Suppressor macrophage (primary cell): Measurements from ENCODE around the gene SVIP.

Experiments
- DNase-seq, 4 experiments: peaks; one replicate each; pipeline ENCODE4 v3.0.0-alpha.2; 2020 to 2022
- total RNA-seq, 17 experiments: gene quantifications; one replicate each; lab custom pipeline; 2026; ENCODE audit warnings: mixed read lengths in 6 of 17, inconsistent platforms in 3 of 17; lab: John Stamatoyannopoulos, UW

The SVIP gene, protein sequence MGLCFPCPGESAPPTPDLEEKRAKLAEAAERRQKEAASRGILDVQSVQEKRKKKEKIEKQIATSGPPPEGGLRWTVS
- 5.8 to 17.8 (median 12.2) reads per million in 17 experiments for total RNA-seq

DNA sequence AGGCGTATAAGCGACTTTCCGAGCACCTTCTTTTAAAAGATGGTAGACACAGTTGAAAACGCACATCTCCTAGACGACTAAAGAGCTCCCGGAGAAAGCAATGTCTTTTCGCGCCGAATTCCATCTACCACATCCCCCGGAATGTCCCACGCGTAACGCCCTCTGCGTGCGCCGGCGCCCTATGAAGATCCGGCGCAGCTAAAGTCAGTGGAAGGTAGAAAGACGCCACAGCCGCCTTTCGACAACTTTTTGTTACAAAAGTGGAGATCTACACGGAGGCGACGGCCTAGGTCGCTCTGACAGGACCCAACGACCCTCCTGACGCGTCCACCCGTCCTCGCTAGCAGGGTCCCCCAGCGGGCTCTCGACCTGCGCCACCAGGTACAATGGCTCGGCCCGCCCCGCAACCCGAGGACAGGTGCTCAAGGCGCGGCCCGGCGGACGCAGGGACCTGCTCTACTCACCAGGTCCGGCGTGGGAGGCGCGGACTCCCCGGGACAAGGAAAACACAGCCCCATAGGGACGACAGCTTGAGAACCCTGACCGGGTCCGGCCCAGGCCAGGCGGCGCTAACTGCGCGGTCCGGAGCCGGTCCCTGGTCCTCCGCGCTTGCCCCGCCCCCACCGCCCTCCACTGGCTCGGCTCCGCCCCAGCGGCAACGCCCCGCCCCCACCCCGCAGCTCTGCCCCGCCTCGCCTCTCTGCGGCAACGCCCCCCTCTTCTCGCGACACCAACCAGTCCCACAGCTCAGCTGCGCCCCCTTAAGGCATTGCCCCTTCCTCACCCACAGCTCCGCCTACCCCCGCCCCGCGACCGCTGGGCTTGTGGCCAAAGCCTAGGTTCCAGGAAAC, at the start of gene SVIP:
SVIP (minus strand) TSS at position 571 of the 851 bp plus-strand sequence; CDS start at position 518, 53 bp downstream.
- DNase-seq = peak; percentile 90 to 97 (median 94)

DNA sequence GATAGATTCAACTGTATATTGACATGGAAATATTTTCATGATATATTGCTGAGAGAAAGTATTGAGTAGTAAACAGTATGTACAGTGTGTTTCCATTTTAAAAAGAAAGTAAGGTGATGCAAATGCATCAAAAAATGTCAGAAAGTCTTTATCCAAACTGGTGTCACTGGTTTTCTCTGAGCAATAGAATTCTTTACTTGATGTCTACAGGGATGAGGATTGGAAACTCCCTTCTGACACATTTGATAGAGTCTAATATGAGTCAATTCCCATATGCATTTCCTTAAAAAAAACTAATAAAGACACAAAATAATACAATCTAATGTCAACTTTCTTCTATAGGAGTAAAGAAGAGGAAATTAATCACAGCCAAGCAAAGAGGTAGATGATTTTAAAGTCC, 49.0 kb upstream of the SVIP start:
- no peak for DNase-seq

DNA sequence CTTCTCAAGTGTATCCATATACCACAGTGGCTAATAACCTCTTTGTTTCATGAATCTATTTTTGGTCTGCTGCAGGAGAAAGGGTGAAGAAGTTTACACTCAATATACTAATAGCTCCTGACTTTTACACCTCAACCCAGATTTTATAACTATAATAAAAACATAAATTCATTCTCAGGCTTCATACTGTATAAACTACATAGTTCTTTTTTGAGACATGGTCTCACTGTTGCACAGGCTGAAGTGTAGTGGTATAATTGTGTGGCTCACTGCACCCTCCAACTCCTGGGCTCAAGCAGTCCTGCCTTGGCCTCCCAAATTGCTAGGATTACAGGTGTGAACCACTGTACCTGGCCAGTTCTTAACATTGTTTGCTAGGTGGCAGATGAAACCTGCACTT, 48.4 kb upstream of the SVIP start:
- no peak for DNase-seq

DNA sequence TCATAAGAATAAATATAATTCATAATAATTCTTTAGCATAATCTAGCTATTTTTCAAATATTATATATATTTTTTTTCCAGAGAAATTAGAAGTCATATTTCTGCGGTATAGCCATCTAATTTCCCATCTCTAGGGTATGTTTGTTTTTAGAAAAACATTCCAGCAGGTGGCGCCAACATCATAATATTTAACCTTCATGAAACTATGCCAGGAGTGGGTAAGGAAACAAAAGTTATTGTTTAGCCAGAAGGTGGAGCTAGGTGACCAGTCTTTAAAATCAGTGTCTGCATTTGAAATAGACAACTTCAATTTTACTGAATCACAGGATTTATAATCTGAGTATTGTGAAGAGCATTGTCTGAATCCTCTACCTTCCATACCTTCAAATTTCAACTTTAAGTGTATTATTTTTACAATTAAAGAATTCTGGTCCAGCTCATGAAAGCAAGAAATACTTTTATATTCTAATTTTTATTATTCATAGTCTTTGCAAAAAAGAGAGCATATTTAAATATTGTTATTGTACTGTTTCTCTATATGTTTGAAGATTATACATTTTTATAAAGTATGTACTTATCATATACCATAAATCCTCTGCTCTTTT, 46.4 kb upstream of the SVIP start:
- DNase-seq = peak; percentile 62 to 90 (median 86)

DNA sequence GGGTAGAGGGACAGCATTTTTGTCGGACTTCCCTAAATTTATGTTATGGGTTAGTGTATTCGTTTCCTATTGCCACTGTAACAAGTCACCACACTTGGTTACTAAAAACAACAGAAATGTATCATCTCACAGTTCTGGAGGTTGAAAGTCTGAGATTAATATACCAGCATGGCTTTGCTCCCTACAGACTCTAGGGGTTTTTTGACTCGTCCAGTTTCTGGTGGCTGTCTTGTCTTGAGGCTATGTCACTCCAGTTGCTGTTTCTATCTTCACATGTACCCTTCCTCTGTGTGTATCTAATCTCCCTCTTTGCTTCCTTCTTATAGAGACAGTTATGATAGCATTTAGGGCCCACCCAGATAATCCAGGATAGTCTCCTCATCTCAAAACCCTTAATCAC, 39.7 kb upstream of the SVIP start:
- no peak for DNase-seq

DNA sequence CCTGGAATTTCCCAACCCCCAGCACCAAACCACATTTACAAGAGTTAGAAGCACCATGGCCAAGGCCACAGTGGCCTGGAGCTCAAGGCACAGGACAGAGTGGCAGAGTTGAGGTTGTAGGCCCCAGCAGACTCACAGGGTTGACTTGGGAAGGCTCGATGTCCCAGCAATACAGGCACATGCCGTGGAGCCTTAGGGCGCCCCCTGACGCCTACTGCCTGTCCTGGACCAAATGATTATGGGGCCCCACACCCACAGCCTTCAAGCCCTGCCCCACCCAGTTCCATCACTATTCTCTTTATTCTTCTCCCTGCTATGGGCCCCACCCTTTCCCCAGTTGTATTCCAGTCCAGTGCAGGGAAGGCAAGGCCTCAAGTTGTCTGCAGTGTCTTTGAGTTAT, 30.6 kb upstream of the SVIP start, which contains the start of gene CCDC179:
CCDC179 (minus strand) TSS at position 234 of the 400 bp plus-strand sequence; CDS start at position 181, 53 bp downstream.
- DNase-seq = no peak

DNA sequence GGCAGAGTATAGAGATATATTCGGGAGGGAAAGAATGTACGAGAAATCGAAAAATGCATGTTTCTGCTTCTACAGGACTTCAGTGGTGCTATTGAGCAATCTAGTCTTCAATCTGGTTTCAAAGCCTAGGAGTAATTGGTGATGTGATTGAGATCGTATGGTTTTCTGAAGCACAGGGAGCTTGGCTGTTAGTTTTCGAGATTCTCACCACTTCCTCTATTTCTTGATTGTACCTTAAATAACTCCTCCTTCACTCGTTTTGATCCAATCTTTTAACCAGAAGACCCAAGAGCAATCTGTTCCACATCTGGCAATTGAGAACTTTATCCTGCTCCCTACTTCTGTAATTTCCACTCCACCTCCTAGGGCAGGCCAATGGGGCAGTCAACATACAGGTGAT, 30.2 kb upstream of the SVIP start:
- DNase-seq = no peak

DNA sequence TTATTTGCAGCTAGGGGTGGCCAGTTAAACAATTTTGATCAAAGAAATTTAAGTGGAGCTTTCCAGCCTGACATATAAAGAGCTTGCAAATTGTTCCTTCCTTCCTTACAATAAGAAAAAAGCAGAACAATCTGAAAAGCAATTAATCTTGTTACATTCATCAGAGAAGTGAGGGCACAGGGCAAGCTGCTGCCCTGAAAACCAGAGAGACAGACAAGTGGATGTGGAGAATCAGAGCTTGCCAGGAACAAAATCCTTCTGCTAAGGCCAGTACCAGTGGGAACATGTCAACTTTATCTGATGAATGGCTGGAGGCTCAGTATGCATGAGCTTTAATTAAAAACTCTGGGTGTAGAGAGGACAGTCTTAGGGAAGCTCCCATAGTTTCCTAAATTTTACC, 21.9 kb upstream of the SVIP start:
- DNase-seq = no peak

DNA sequence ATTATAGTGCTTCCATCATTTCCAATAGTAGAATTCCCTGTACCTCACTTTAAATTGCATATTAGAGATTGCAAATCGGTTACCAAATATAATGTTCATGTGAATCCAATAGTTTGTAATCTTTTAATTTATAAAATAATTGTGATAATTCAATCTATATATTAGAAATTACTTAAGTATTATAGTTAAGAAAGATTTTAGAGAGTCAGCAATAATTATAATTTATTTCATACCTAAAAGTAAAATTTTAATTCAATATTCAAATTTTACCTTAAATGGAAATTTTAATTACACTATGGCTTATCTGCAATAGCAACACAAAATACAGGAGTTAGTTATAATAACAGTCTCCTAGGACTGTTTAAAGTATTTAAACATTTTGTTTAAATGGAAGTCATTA, 17.1 kb upstream of the SVIP start:
- no peak for DNase-seq

DNA sequence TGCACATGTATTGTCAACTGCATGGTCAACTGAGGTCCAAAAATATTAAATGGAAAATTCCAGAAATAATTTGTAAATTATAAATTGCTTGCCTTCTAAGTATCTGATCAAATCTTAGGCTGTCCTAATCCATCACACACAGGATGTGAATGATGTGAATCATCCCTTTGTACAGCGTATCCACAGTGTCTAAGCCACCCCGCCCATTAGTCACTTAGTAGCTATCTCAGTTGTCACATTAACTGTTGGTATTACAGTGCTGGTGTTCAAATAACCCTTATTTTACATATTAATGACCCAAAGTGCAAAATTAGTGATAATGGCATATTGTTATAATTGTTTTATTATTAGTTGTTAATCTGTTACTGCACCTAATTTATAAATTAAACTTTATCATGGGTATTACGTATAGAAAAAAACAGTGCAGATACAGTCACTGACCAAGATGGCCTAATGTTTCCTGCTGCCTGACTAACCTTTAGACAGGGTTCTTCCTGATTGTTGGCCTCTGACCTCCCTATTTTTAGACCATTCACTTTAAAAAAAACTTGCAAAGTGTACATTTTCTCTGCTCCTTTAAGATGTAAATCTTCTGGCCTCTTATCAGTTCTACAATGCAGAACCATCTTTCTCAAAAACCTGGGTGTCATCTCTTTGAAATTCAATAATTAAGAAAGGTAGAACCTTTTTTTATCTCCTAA, 2.9 kb upstream of the SVIP start:
- peak in 1 of 4 experiments; percentile 8 for DNase-seq

DNA sequence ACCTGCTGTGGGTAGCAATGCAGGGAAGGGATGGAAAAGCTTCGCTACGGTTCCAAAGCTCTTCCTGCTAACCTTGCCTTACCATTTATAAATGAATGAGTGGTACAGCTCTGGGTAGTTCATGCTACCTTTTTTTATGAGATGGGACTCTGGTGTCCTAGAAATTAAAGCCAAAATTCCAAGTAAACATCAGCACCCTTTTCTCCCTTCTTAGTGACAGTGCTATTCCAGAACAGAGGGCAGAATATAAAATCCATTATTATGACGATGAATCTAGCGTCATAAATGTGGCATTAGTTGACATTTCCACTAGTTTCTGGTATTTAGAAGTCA, 447 bp upstream of the SVIP start:
- DNase-seq = no peak

DNA sequence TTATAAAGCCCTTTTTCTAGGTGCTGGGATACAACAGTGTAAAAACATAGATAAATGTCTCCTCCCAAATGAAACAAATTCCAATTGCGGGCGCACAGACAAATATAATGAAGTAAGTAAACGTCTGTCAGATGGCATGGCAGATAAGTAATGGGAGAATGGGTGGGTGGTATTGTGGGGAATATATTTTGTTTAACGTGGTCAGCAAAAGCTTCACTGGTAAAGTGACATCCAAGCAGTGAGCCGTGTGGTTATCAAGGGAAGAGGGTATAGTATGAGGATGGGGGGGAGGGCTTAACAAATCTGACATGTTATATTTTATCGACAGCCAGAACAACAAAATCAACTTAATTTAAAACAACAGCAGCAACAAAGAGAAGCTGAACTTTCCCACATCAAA, 1.2 kb downstream of the SVIP start:
- DNase-seq = no peak

DNA sequence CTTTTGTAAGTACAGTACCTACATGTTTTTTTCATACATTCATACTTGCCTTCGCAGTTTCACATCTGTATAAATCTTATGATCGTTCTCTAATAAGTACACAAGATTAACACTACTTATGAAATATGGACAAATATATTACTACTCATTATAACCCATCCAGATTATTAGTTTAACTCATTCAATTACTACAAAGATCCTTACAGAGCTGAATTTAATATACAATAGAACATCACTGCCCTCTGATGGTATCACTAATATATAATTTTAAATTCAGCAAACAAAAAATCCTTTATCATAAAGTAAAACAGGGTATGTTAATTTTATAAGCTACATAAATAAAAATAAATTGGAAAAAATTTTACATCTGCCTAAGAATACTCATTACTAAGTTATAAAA, 7.4 kb downstream of the SVIP start:
- no peak for DNase-seq

DNA sequence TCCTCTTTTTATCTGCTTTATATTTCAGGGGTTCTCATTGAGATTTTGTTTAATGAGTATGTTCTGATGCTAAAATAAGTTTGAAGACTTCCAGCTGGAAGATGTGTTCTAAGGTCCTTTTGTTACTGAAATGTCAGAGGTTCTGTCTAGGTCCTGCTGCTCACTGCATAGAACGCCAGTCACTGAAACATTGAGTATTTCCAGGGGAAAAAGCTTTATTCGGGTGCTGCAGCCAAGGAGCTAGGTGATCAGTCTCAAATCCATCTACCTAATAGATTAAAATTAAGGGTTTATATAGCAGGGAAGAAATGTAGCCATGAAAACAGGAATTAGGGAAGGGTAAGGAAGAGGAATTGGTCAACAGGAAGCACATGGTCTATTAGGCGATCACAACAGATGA, 19.7 kb downstream of the SVIP start:
- DNase-seq = no peak

DNA sequence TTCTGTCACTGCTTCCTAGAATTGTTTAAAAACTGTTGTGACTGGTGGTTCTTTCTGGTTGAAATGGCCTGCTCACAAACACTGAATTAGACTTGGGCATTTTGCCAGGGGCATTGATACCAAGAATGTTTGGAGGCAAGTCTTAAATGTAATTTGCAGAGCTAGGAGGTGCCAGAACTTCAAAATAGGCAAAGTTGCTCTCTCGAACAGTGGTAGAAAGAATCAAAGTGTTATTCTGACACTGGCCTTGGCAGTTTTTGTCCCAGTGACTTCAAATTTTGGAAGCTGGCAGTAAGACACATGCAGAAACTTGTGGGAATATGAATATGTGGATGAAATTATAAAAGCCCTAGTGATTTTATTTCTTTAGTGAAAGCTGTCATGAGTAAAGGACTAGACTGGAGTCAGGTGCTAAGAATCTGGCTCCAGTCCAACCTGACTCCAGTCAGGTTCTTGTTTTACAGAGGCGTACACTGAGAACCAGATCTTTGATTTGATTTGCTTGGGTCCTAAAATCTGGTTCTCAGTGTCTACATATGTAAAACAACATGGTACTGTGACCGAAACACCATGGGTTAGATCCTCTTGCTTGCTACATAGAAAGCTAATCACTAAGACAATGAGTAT, 20.9 kb downstream of the SVIP start:
- DNase-seq = no peak

DNA sequence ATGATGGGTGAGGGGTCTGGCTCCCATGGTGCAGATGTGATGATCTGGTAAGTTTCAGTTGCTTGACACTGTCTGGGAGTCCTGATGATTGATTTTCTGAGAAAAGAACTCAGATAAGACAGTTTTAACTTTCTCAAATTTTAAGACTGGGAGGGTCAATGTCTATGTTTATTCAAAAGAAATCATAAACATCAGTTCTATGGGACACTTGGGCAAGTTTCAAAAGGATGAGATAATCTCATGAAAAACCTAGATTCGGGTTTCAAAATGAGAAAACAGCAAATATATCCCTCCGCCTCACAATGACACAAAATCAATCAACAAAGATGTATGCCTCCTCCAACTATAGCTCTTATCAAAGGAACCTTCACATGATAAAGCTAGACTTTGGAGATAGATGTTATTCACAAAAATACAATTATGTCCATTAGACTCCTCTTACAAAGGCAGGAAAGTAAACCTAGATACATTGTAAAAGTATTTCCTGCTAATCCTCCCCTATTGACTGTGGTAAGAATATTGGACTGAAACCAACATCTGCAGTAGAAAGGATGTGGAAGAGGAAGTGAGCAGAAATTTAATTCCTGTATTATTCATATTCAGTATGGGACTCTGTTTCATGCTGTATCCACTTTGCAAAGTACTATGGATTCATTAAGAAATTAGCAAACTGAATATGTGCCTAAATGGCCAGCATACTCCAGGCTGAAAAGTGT, 21.6 kb downstream of the SVIP start:
- peak in 2 of 4 experiments; percentile 12 to 24 for DNase-seq

DNA sequence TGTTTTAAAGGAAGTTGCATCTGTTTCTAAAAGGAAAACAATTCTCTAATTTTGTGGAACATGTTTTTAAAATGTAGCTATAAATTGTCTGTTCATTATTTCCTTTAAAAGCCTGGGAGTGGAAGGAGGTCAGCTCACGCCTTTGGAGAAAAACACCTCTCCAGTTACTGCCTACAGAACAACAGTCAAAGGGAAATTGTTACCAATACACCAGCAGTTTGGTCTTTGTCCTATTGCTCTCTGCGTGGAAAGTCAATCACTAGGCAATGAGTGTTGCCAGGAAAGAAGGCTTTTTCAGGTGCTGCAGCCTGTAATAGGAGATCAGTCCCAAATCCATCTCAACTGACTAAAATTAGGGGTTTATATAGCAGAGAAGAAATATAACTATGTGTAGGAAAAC, 22.2 kb downstream of the SVIP start:
- DNase-seq = no peak

DNA sequence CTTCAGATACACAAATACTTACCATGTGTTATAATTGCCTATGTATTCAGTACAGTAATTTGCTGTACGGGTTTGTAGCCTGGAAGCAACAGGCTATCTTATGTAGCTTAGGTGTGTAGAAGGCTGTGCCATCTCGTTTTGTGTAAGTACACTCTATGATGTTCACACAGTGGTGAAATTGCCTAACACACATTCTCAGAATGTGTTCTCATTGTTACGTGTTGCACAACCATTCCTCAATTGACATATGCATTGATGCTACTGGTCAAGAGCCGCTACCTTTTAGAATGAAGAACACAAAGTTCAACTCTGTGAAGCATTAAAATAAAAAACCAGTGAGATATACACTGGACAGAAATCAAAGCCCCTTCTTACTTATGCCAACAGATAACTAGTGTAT, 26.7 kb downstream of the SVIP start:
- no peak for DNase-seq

DNA sequence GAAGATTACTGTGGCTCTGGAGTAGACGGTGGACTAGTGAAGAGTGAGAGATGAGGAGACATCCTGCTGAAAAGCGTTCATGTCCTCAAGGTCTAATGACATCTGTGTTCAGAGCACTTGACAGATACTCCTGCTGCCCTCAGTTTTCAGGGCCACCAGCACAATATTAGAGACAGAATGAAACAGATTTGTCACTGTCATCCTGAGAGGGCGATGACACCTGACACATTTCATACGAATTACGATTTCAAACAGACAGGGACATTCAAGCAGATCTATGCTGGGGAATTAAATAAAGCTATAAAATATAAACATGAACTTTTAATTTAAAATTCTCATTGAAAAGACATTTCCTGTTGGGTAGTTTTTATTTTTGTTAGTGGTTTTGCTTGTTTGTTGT, 29.1 kb downstream of the SVIP start:
- DNase-seq = no peak

DNA sequence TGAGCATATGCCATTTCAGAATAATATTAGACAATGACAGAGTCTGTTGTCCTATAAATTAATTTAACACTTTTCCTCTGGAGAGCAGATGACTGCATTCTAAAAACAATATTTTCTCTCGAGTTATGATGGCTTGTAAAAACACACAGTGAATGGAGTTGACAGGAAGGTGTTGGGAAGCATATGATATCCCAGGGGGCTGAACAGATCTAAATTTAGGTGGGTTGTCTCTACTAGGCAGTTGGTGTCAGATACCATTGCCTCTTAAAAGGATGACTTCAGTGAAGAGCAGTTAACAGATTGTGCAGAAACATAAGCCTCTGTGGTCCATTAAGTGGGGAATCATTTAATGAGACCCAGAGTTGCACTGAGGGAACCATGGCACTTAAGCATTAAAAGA, 30.7 kb downstream of the SVIP start:
- DNase-seq = no peak

DNA sequence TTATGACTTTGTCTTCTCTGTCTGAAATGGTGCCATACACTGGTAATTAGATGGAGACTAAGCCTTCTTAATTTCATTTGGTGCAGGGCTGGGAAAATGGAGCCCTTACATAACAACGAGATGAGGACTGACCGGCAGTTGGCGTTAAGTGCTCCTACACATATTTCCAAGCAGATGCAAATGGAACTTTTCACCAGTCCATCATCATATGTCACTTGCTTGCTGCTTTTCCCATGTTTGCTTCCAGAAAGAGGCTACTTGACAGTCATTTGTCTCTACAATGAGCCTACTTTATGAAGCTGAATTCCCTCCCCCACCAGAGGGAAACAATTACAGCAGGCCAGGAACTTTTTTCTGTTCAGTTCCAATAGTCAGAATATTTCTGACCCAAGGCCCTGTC, 32.6 kb downstream of the SVIP start:
- DNase-seq = no peak

DNA sequence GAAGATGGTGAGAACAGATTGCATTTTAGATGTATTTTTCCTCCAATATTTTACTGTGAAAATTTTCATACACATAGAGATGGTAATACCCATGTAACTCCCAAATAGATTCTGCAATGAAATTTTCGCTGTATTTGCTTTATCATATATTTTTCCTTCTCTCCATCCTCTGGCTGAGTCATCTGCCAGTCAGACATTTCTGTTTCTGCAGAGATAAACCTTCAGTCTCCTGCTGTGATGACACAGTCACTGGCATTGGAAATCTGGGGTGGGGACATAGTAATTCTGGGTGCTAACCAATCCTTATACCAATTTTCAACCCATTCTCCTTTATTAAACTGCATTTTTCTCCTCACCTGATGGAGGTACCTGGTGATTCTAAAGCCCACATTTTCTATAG, 33.7 kb downstream of the SVIP start:
- DNase-seq = no peak
